Endometrial microvascular endothelial cells (primary cell): ENCODE measurements around the gene ASTN2. TPM values are rescaled to one million over a fixed set of nuclear protein-coding genes. Genes with fewer than 3 reads are reported as not detected.
"Not testable (repeated sequence)": the region's sequence is repeated elsewhere in the genome, so short reads cannot be mapped to it uniquely, and the experiment has no call there.

Experiments used
- in situ Hi-C: cut with HindIII; loops from 2 replicates; pipeline ENCODE4 v1.10.0; 2017; ENCODE audit warnings: low sequenced_read_pairs, low pct_unique_long_range_greater_than_20kb; ENCODE audit errors: inconsistent ontology term
- total RNA-seq: library from RNA; depleted of rRNA; stranded (reverse); fragments of >200 nt; gene quantifications from one replicate; pipeline ENCODE4 v1.2.3, GENCODE V29; 2015; ENCODE audit errors: inconsistent ontology term

Gene ASTN2
- total RNA-seq, 1 donor from 2014 or later: 2.1 TPM

DNA sequence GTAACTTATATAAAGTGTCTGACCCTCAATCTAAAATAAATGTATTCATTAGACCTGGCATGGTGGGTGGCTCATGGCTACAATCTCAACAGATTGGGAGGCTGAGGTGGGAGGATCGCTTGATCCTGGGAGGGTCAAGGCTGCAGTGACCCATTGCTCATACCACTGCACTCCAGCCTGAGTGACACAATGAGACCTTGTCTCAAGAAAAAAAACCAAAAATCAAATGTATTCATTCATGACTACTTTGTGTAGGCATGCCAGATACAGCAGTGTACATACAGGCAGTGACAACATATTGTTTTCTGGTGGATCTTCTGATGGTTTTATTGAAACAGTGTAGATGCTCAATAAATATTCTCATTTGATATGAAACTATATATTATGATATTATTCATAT is 526.8 kb downstream of the ASTN2 start:
- in situ Hi-C loops: no loop called here

- in situ Hi-C loops: no loop called here
These were observed 531.2 kb downstream of the ASTN2 start for GRCh38 chr9:116883676-116884075.

- in situ Hi-C loops: no loop called here
These were observed 537.8 kb downstream of the ASTN2 start for GRCh38 chr9:116877072-116877471.

DNA sequence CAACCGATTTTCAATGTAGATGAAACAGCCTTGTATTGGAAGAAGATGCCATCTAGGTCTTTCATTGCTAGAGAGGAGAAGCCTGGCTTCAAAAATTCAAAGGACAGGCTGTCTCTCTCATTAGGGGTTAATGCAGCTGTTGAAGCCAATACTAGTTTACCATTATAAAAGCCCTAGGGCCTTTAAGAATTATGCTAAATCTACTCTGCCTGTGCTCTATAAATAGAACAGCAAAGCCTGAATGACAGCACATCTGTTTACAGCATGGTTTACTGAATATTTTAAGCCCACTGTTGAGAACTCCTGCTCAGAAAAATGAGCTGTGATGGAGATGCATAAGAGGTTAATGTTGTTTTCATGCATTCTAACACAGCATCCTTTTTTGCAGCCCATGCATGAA is 539.3 kb downstream of the ASTN2 start:
- in situ Hi-C loops: no loop called here

DNA sequence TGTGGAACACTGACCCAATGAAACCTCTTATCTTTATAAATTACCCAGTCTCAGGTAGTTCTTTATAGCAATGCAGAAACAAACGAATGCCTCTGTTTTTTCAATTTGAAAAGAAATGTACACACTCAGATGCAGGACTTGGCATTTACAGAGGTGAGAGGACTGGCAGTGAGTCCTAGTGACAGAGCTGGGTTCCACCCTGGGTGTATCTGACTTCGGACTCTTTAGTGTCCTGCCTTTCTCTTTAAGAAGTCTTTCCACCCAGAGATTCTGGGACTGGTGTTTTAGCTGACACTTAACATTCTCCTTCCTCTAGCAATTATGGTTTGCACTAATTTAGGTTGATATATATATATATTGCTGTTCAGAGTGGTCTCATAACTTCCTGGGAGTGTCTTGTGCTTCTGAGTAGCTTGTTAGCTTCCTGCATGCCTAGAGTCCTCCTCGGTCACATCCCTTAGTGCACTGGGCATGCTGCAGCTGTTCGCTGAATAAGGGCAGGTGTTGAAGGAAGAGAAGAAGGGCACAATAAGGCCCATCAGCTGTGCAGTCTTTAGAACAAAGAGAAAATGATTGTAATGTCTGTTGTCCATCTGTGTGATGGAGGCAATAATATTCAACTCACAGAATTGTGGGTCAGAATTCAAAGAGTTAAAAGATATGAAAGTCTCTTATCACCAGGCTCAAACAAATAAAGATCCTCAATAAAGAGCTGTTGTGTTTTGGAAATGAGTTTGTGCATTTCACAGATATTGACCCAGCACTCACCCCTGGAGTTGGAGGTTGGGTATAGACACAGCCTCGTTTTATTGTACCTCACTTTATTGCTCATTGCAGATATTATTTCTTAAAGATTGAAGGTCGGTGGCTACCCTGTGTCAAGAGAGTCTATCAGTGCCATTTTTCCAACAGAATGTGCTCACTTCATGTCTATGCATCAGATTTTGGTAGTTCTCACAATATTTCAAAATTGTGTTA is 540.6 kb downstream of the ASTN2 start:
- in situ Hi-C loops: no loop called here

GRCh38 chr9:116873491-116873890 is 541.4 kb downstream of the ASTN2 start:
- in situ Hi-C loops: no loop called here

DNA sequence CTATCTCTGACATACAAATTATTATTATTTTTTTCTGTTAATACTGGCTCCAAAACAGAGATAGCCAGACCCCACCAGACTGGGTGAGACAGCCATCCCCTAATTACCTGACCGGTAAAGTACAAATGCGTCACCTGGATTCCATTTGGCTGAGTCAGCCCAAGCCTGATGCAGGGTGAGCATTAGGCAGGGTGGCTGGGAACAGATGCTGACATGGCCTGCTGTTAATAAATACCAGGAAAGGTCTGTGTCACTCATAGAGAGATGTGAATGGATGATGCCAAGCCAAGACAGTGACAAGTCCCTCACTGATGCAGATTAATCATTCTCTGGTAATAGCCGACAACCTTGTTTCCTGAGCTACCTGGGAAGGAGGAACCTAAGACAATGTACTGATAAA is 544.3 kb downstream of the ASTN2 start:
- in situ Hi-C loops: no loop called here

- in situ Hi-C loops: no loop called here
These were observed 546.7 kb downstream of the ASTN2 start for GRCh38 chr9:116868201-116868600.

DNA sequence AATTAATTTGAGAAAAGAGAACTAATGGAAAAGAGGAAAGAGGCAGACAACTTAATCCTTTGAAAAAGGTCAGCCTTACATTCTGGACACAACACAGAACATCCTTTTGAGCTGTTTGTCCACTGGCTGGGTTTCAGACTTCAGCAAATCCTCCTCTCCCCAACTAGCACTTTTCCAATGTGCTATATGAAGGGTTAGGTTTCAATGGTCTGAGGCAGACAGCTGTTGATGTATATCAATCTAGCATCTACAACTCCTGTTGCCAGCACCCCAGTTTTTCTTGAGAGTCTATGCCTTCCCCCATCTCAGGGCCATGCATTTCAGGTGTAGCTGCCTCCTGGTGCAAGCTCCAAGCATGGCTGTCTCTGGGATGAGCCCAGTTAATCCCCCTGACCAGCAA is 553.5 kb downstream of the ASTN2 start:
- in situ Hi-C loops: no loop called here

DNA sequence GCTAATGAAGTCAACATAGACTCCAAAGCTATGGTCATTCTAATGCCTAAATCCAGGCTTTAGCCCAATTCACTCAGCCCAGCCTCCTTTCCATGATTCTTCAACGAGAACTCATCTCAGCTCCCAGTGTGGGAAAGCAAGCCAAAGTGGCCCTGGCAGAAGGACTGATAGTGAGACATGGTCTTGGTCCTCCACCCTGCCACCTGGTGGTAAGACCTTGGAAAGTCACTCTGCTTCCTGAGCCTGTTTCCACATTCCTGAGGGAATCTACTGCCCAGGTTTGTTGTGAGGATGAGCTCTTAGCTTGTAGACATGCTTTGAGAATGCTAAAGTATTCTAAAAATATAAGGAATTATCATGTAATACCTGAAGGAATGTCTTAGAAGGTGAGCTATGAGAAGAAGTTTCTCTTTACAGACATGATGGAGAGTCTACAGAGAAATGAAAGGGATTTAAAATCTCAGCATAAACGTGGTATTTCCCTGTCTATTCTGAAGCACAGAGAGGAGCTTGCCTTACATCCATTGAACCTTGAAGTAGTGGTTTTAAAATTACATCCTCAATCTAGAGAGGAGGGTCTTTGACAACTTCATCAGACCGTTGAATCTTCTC is 554.2 kb downstream of the ASTN2 start:
- in situ Hi-C loops: no loop called here

GRCh38 chr9:116859763-116860162 is 555.1 kb downstream of the ASTN2 start:
- in situ Hi-C loops: no loop called here

GRCh38 chr9:116857321-116857720 is 557.5 kb downstream of the ASTN2 start:
- in situ Hi-C loops: no loop called here

GRCh38 chr9:116855881-116856662 is 558.8 kb downstream of the ASTN2 start:
- in situ Hi-C loops: no loop called here

DNA sequence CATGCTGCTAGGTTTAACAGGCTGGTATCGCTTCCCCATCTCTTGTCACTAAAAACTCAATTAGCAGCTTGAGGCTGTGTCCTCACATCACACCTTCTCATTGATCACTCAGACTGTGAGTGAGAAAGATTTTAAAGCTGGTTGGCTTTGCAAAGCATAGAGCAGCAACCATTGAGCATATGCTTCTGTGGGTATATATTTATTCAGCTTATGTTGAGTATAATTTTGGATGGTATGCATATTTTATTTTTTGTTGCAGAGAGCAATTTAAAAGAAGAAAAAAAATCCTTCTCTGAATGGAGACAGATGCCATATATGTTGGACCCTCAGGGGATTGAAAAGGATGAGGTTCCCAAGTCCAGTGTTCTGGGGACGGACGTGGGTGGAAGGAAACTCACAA is 565.1 kb downstream of the ASTN2 start:
- in situ Hi-C loops: no loop called here

DNA sequence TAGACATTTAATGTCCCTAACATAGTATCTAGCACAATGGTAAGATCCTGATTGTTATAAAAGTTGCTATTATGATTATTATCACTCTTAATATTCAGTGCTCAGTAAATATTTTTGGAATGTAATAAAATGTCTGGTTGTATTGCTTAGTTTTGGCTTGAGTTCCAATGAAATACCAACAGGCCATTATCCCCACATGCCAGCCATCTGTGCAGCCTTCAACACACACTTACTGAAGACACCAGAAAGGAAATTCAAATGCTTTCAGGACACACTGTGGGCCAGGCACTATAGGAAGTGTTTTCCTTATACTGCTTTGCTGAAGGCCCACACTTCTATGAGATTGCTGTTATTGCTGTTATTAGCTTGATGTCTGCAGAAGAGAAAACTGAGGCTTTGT is 570.2 kb downstream of the ASTN2 start:
- in situ Hi-C loops: no loop called here

DNA sequence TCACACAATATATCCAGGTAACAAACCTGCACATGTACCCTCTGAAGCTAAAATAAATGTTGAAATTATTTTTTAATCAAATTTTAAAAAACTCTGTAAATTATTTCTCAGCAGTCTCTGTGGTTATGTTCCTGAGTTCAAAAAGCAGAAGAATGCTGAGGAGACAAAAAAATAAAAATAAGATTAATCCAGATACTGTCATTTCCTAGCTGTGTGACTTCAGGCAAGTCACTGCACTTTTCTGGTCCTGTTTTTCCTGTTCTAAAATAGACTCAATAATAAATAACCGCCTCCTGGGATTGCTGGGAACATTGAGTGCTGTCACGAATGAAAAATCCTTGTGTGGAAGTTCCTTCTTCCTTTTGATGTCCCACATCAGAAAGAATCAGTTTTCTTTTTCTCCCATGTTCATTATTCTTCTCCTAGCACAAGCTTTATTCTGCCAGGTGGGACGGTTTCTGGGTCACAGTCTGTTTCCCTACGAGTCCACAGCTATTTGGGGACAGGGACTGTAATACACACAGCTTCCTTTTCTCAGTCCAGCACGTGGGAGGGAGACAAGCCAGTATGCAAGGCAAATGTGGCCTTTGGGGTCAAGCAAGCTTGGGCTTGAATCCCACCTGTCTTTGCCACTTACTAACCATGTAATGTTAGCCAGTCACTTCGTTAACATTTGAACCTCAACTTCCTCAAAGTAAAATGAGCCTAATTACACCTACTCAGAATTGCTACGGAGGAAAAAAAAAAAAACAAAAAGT is 570.8 kb downstream of the ASTN2 start:
- in situ Hi-C loops: no loop called here

- in situ Hi-C loops: no loop called here
These were observed 572.2 kb downstream of the ASTN2 start for GRCh38 chr9:116842658-116843057.

DNA sequence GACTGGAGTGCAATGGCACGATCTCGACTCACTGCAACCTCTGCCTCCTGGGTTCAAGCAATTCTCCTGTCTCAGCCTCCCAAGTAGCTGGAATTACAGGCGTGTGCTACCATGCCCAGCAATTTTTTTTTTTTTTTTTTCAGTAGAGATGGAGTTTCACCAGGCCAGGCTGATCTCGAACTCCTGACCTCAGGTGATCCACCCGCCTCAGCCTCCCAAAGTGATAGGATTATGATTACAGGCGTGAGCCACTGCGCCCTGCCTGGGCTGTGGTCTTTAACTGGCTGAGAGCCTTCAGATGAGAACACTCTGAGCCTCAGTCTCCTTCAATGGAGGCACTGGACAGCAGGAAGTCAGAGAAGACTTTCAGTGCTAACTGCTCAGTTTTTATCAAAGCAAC is 576.4 kb downstream of the ASTN2 start:
- in situ Hi-C loops: not testable (repeated sequence)
